Endothelial cell of umbilical vein (primary cell): ENCODE data around the gene ME3. TPM values are rescaled to one million over a fixed set of nuclear protein-coding genes. Genes with fewer than 3 reads are reported as not detected.

ENCODE experiments used
- BruUV-seq: library from RNA; stranded (reverse); fragments of 400-500 nt; replicated peaks from 2 replicates; lab custom pipeline; 2021; lab: Mats Ljungman, UMichigan
- CTCF ChIA-PET: fragments of 300-600, 350-600 bp; sonication (Branson Sonifier 250); formaldehyde crosslinking; loops from one replicate; lab custom pipeline; 2021; ENCODE audit warnings: antibody characterized with exemption, inconsistent platforms; lab: Charles Lee
- POLR2A ChIA-PET: fragments of 300-600, 350-600 bp; sonication (Branson Sonifier 250); formaldehyde crosslinking; loops from one replicate; lab custom pipeline; 2021; ENCODE audit warnings: antibody characterized with exemption, inconsistent platforms; lab: Charles Lee
- DNase-seq: peaks from one replicate; pipeline ENCODE4 v3.0.0-alpha.2; 2011; ENCODE audit warnings: low read depth, low spot score
- FAIRE-seq: peaks from 2 replicates; lab custom pipeline; 2011; peaks lifted over from hg19 to GRCh38; lab: Jason Lieb, UNC
- H2AFZ ChIP-seq: 2 replicates; pipeline ENCODE4 v1.6.0; 2012; ENCODE audit warnings: low read depth, low read length, control low read depth, inconsistent platforms
- H3K27ac ChIP-seq: 2 replicates; pipeline ENCODE4 v1.5.1; 2011; ENCODE audit warnings: low read depth, mild to moderate bottlenecking, control low read depth, low read length, moderate library complexity; ENCODE audit not compliant: insufficient read depth
- H3K27me3 ChIP-seq, 2 experiments: 2 replicates each; pipeline versions ENCODE4 v1.6.0 to v1.6.1; 2011; ENCODE audit warnings: low read length in 2 of 2, mixed read lengths in 1 of 2; ENCODE audit not compliant: control insufficient read depth in 2 of 2, insufficient read depth in 2 of 2
- H3K36me3 ChIP-seq, 2 experiments: 2 replicates in 1 of 2; 3 replicates in 1 of 2; pipeline ENCODE4 v1.5.1; 2011; ENCODE audit warnings: low read length in 2 of 2, mild to moderate bottlenecking in 1 of 2, moderate library complexity in 1 of 2; ENCODE audit not compliant: control insufficient read depth in 2 of 2, insufficient read depth in 2 of 2; ENCODE audit errors: extremely low read depth in 1 of 2
- H3K4me1 ChIP-seq: 3 replicates; pipeline ENCODE4 v1.5.1; 2011; ENCODE audit warnings: mild to moderate bottlenecking, low read length; ENCODE audit not compliant: control insufficient read depth, insufficient read depth; ENCODE audit errors: extremely low read depth
- H3K4me2 ChIP-seq: 2 replicates; pipeline ENCODE4 v1.6.1; 2011; ENCODE audit warnings: low read length, control low read depth, mixed read lengths; ENCODE audit not compliant: insufficient read depth
- H3K4me3 ChIP-seq, 3 experiments: fragments of 200-600 bp in 1 of 3; sonication (generic), shearing (Covaris generic) in 1 of 3; replicated peaks in 1 of 3; 2 replicates each; pipeline ENCODE4 v1.5.1; 2011 to 2016; ENCODE audit warnings: control low read depth in 3 of 3, low read length in 3 of 3, mild to moderate bottlenecking in 2 of 3, inconsistent platforms in 1 of 3, low read depth in 1 of 3, moderate library complexity in 1 of 3; ENCODE audit not compliant: insufficient read depth in 1 of 3
- H3K79me2 ChIP-seq: 2 replicates; pipeline ENCODE4 v1.6.0; 2012; ENCODE audit warnings: low read length, inconsistent platforms; ENCODE audit not compliant: control insufficient read depth, insufficient read depth
- H3K9ac ChIP-seq: replicated peaks from 2 replicates; pipeline ENCODE3; 2011; ENCODE audit warnings: low read length, control low read depth; ENCODE audit not compliant: insufficient read depth; ENCODE audit errors: extremely low read depth
- H3K9me1 ChIP-seq: replicated peaks from 3 replicates; pipeline ENCODE4 v1.6.0; 2011; ENCODE audit warnings: mild to moderate bottlenecking, low read length; ENCODE audit not compliant: control insufficient read depth, insufficient read depth; ENCODE audit errors: extremely low read depth
- H3K9me3 ChIP-seq: replicated peaks from 2 replicates; pipeline ENCODE4 v1.5.1; 2012; ENCODE audit warnings: low read length, inconsistent platforms; ENCODE audit not compliant: control insufficient read depth, insufficient read depth
- H4K20me1 ChIP-seq: replicated peaks from 2 replicates; pipeline ENCODE3; 2011; ENCODE audit warnings: mild to moderate bottlenecking, low read length; ENCODE audit not compliant: control insufficient read depth, insufficient read depth; ENCODE audit errors: extremely low read depth
- EZH2 ChIP-seq: IDR thresholded peaks from 2 replicates; pipeline ENCODE4 v1.6.1; 2012; ENCODE audit warnings: borderline replicate concordance, low read depth, mild to moderate bottlenecking, moderate library complexity, low read length, inconsistent platforms; ENCODE audit not compliant: severe bottlenecking
- FOS ChIP-seq: IDR thresholded peaks from 2 replicates; pipeline ENCODE4 v1.6.1; 2011; ENCODE audit warnings: mild to moderate bottlenecking, low read length, moderate library complexity, borderline replicate concordance; ENCODE audit not compliant: insufficient read depth
- GATA2 ChIP-seq: IDR thresholded peaks from 2 replicates; pipeline ENCODE4 v1.7.0; 2011; ENCODE audit warnings: low read depth, mild to moderate bottlenecking, moderate library complexity, mixed read lengths, low read length; ENCODE audit not compliant: insufficient read length, insufficient read depth
- JUN ChIP-seq: IDR thresholded peaks from 2 replicates; pipeline ENCODE4 v1.6.1; 2011; ENCODE audit warnings: borderline replicate concordance, low read depth; ENCODE audit not compliant: insufficient read length, insufficient read depth
- MYC ChIP-seq: IDR thresholded peaks from one replicate; pipeline ENCODE4 v1.6.1; 2011; ENCODE audit warnings: mild to moderate bottlenecking, low read depth, low read length
- POLR2A ChIP-seq: IDR thresholded peaks from 2 replicates; pipeline ENCODE4 v1.6.1; 2012; ENCODE audit warnings: low read depth, mild to moderate bottlenecking, control low read depth, low read length
- POLR2AphosphoS5 ChIP-seq: IDR thresholded peaks from 2 replicates; pipeline ENCODE4 v1.6.1; 2012; ENCODE audit warnings: low read depth, mild to moderate bottlenecking, control low read depth, low read length, moderate library complexity; ENCODE audit not compliant: insufficient read depth
- dilution Hi-C: fragments of 300-500 bp; cut with MboI; formaldehyde crosslinking; loops from one replicate; pipeline ENCODE4 v1.15.0; 2019; ENCODE audit warnings: low sequenced_read_pairs; ENCODE audit not compliant: extremely low pct_ligation_motif_present
- intact Hi-C: fragments of 100-400 bp; cut with micrococcal nuclease; formaldehyde crosslinking; loops from one replicate; pipeline ENCODE4 v1.10.0; 2022
- polyA plus RNA-seq, 4 experiments: library from polyadenylated mRNA; depleted of rRNA in 3 of 4; stranded (reverse) in 3 of 4; unstranded in 1 of 4; fragments of >200 nt; gene quantifications; 2 replicates each; pipeline versions ENCODE4 v1.2.1 to v1.2.3, GENCODE V29; 2011 to 2012; ENCODE audit warnings: missing spikeins in 1 of 4
- total RNA-seq: library from RNA; stranded (reverse); gene quantifications from 2 replicates; pipeline ENCODE4 v1.2.3, GENCODE V29; 2021
- TF ChIP-seq, protein P1 (sequence below), 2 donors: IDR thresholded peaks; 1 replicate in 1 of 2; 2 replicates in 1 of 2; pipeline ENCODE4 v1.5.1; 2011; ENCODE audit warnings: low read length in 2 of 2, mild to moderate bottlenecking in 2 of 2, moderate library complexity in 2 of 2, control low read depth in 1 of 2, inconsistent platforms in 1 of 2, low read depth in 1 of 2; ENCODE audit not compliant: insufficient read depth in 1 of 2; ENCODE audit errors: extremely low read depth in 1 of 2
- TF ChIP-seq, protein P2 (sequence below): IDR thresholded peaks from 2 replicates; pipeline ENCODE4 v1.6.1; 2011; ENCODE audit not compliant: insufficient read depth, insufficient read length

Gene ME3
- total and polyA plus RNA-seq, 2 donors (not counting 3 experiments of a cell fraction or from before 2014, with no cell fraction given) = 26.9 to 30.4 TPM

DNA sequence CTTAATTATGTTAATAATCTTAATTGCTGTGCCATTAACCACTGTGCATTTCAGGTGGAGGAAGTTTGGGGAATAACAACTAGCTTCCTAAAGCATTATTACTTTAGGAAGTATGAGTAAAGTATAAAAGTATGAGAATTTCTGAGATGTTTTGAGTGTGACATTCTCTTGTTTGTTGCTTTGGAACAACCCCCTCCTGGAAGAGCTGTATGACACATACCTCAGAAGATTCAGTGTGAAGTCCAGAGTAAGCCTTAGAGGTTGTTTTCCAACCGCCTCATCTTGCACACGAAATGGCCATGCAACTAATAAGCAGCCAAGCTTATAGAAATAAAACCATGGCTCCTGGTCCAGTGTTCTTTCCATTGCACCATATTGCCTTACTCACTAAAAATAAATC lies 276.0 kb downstream of the ME3 start:
- ChIA-PET CTCF (interaction anchor here (1.0 to 3.3 kb wide), 3 partner anchors 9 to 36 kb away, joined by 3 to 13 read pairs (median 4); no protein-coding TSS in a partner anchor), POLR2A (no interaction called here)
- BruUV-seq = no TSS peak
- dilution Hi-C loops (no loop called here), intact Hi-C loops (no loop called here)
- FAIRE-seq (peak; percentile 89), DNase-seq (peak; percentile 48)
- Histone ChIP-seq H3K36me3 (no peaks in the 10 kb centered on the region), H3K27me3 (no peaks in the 10 kb centered on the region), H3K4me3 (no peak overlapping the region), H4K20me1 (no peaks in the 10 kb centered on the region), H3K27ac (no peak overlapping the region), H3K9me3 (no peaks in the 10 kb centered on the region), H3K4me1 (peaks cover 24% of the 10 kb centered on the region), H3K9me1 (no peaks in the 10 kb centered on the region), H3K9ac (no peak overlapping the region), H2AFZ (peak overlapping the region; percentile 3), H3K79me2 (no peaks in the 10 kb centered on the region), H3K4me2 (peak overlapping the region; percentile 7)
- TF ChIP-seq FOS (peak; percentile 73), POLR2A (no peak), POLR2AphosphoS5 (peak; percentile 27)

DNA sequence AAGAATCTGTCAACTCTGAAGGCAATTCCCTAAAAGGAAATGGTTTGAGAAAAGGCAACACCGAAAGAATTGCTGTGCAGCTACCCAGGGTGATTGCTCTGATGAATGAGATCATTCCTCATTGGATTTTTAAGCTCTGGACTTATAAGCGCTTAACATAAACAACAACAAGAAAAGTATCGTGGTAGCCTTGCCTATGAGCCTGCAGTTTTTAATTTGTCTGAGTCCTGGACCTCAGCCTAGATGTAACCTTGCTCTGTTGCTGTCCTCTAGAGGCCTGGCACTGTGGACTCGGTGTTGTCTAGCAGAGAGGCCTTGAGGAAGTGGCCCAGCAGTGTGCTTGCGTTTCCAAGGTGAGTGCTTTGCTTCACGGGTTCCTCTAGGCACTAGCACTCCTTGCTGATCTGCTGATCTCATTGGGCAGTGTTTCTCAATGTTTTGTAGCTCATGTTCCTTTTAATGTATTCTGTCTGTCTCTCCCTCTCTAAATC lies 277.3 kb downstream of the ME3 start:
- Histone ChIP-seq H3K79me2 (no peaks in the 10 kb centered on the region), H3K27ac (no peak overlapping the region), H4K20me1 (no peaks in the 10 kb centered on the region), H3K4me2 (no peak overlapping the region), H3K9me1 (no peaks in the 10 kb centered on the region), H2AFZ (peak overlapping the region; percentile 81), H3K4me3 (no peak overlapping the region), H3K9me3 (no peaks in the 10 kb centered on the region), H3K36me3 (no peaks in the 10 kb centered on the region), H3K4me1 (peaks cover 34% of the 10 kb centered on the region), H3K9ac (no peak overlapping the region), H3K27me3 (no peaks in the 10 kb centered on the region)
- intact Hi-C loops (no loop called here), dilution Hi-C loops (no loop called here)
- DNase-seq (peak; percentile 13), FAIRE-seq (peak; percentile 44)
- ChIA-PET CTCF (interaction anchor here (0.9 to 3.3 kb wide), 3 partner anchors 13 to 35 kb away, joined by 3 to 13 read pairs (median 10); no protein-coding TSS in a partner anchor), POLR2A (no interaction called here)
- TF ChIP-seq, protein P1, sequence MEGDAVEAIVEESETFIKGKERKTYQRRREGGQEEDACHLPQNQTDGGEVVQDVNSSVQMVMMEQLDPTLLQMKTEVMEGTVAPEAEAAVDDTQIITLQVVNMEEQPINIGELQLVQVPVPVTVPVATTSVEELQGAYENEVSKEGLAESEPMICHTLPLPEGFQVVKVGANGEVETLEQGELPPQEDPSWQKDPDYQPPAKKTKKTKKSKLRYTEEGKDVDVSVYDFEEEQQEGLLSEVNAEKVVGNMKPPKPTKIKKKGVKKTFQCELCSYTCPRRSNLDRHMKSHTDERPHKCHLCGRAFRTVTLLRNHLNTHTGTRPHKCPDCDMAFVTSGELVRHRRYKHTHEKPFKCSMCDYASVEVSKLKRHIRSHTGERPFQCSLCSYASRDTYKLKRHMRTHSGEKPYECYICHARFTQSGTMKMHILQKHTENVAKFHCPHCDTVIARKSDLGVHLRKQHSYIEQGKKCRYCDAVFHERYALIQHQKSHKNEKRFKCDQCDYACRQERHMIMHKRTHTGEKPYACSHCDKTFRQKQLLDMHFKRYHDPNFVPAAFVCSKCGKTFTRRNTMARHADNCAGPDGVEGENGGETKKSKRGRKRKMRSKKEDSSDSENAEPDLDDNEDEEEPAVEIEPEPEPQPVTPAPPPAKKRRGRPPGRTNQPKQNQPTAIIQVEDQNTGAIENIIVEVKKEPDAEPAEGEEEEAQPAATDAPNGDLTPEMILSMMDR (IDR thresholded peaks at IDR 0.05; ENCODE audit: extremely low read depth in 1 of 2, insufficient read depth in 1 of 2, low read depth in 1 of 2, low read length in 2 of 2) = no peak
- TF ChIP-seq, protein P2, sequence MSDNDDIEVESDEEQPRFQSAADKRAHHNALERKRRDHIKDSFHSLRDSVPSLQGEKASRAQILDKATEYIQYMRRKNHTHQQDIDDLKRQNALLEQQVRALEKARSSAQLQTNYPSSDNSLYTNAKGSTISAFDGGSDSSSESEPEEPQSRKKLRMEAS = no peak
- TF ChIP-seq POLR2AphosphoS5 (no peak), EZH2 (no peak), FOS (no peak), GATA2 (no peak), POLR2A (no peak), MYC (no peak), JUN (no peak)
- BruUV-seq = no TSS peak
